H9 (cell line): ENCODE results near the gene PDE4A. TPM values are rescaled to one million over a fixed set of nuclear protein-coding genes. Genes with fewer than 3 reads are reported as not detected.
"Not testable (repeated sequence)": the region's sequence is repeated elsewhere in the genome, so short reads cannot be mapped to it uniquely, and the experiment has no call there.

ENCODE experiments used
- DNase-seq: peaks from one replicate; pipeline ENCODE4 v3.0.0-alpha.2; 2017
- H2AFZ ChIP-seq: one replicate; pipeline ENCODE4 v1.6.1; 2013; ENCODE audit warnings: mild to moderate bottlenecking, low read length, control low read depth, moderate library complexity
- H2AK5ac ChIP-seq: 2 replicates; pipeline ENCODE4 v1.6.1; 2013; ENCODE audit warnings: low read length, control low read depth, mixed read lengths; ENCODE audit not compliant: insufficient read length
- H2BK120ac ChIP-seq: one replicate; pipeline ENCODE4 v1.6.1; 2013; ENCODE audit warnings: low read depth, mild to moderate bottlenecking, low read length, control low read depth, inconsistent platforms; ENCODE audit not compliant: poor library complexity, severe bottlenecking
- H2BK12ac ChIP-seq: 2 replicates; pipeline ENCODE4 v1.6.1; 2013; ENCODE audit warnings: low read length, control low read depth, mixed read lengths, low read depth; ENCODE audit not compliant: insufficient read length
- H2BK15ac ChIP-seq: 2 replicates; pipeline ENCODE4 v1.6.1; 2013; ENCODE audit warnings: low read depth, low read length, control low read depth
- H2BK20ac ChIP-seq: one replicate; pipeline ENCODE4 v1.6.1; 2013; ENCODE audit warnings: low read depth, mild to moderate bottlenecking, low read length, control low read depth, inconsistent platforms; ENCODE audit not compliant: poor library complexity, severe bottlenecking
- H2BK5ac ChIP-seq: 2 replicates; pipeline ENCODE4 v1.6.1; 2013; ENCODE audit warnings: low read length, control low read depth, mixed read lengths; ENCODE audit not compliant: insufficient read length
- H3K14ac ChIP-seq: 2 replicates; pipeline ENCODE4 v1.6.1; 2013; ENCODE audit warnings: low read length, control low read depth; ENCODE audit not compliant: insufficient read depth
- H3K18ac ChIP-seq: 2 replicates; pipeline ENCODE4 v1.6.1; 2013; ENCODE audit warnings: low read depth, mild to moderate bottlenecking, mixed read lengths, low read length, control low read depth; ENCODE audit not compliant: insufficient read length
- H3K23ac ChIP-seq: 2 replicates; pipeline ENCODE4 v1.6.1; 2013; ENCODE audit warnings: low read length, control low read depth, mixed read lengths, low read depth; ENCODE audit not compliant: insufficient read length
- H3K23me2 ChIP-seq: 2 replicates; pipeline ENCODE4 v1.6.1; 2013; ENCODE audit warnings: low read depth, mild to moderate bottlenecking, mixed read lengths, low read length, control low read depth; ENCODE audit not compliant: insufficient read length, poor library complexity, severe bottlenecking
- H3K27ac ChIP-seq: 2 replicates; pipeline ENCODE4 v1.5.1; 2013; ENCODE audit warnings: low read length, control low read depth, mixed read lengths, low read depth; ENCODE audit not compliant: insufficient read length
- H3K27me3 ChIP-seq: 2 replicates; pipeline ENCODE4 v1.6.1; 2013; ENCODE audit warnings: low read length, control low read depth, inconsistent platforms; ENCODE audit not compliant: insufficient read depth
- H3K4ac ChIP-seq: 2 replicates; pipeline ENCODE4 v1.6.1; 2013; ENCODE audit warnings: low read depth, mild to moderate bottlenecking, control low read depth, inconsistent platforms, low read length, moderate library complexity
- H3K4me1 ChIP-seq: 2 replicates; pipeline ENCODE4 v1.6.1; 2013; ENCODE audit warnings: low read length, control low read depth, inconsistent platforms; ENCODE audit not compliant: insufficient read depth
- H3K4me2 ChIP-seq: 2 replicates; pipeline ENCODE4 v1.6.1; 2013; ENCODE audit warnings: low read length, control low read depth, mixed read lengths; ENCODE audit not compliant: insufficient read length, insufficient read depth
- H3K56ac ChIP-seq: 2 replicates; pipeline ENCODE4 v1.6.1; 2013; ENCODE audit warnings: low read depth, mild to moderate bottlenecking, mixed read lengths, low read length, control low read depth; ENCODE audit not compliant: insufficient read length
- H3K79me1 ChIP-seq: 2 replicates; pipeline ENCODE4 v1.6.1; 2013; ENCODE audit warnings: low read depth, mild to moderate bottlenecking, moderate library complexity, low read length, control low read depth, inconsistent platforms; ENCODE audit not compliant: insufficient read depth, poor library complexity, severe bottlenecking
- H3K79me2 ChIP-seq: 2 replicates; pipeline ENCODE4 v1.6.1; 2013; ENCODE audit warnings: low read length, control low read depth, inconsistent platforms; ENCODE audit not compliant: insufficient read depth
- H3K9ac ChIP-seq: 2 replicates; pipeline ENCODE4 v1.6.1; 2013; ENCODE audit warnings: low read length, control low read depth, mixed read lengths; ENCODE audit not compliant: insufficient read length; ENCODE audit errors: extremely low read depth
- H3K9me3 ChIP-seq: one replicate; pipeline ENCODE4 v1.6.1; 2013; ENCODE audit warnings: low read depth, low read length, inconsistent platforms; ENCODE audit not compliant: control insufficient read depth
- H3T11ph ChIP-seq: one replicate; pipeline ENCODE4 v1.6.1; 2013; ENCODE audit warnings: mild to moderate bottlenecking, low read length, control low read depth, inconsistent platforms
- H4K20me1 ChIP-seq: one replicate; pipeline ENCODE4 v1.6.1; 2013; ENCODE audit not compliant: control insufficient read depth, insufficient read length, insufficient read depth
- H4K5ac ChIP-seq: 2 replicates; pipeline ENCODE4 v1.6.1; 2013; ENCODE audit warnings: low read depth, mild to moderate bottlenecking, mixed read lengths, low read length, control low read depth; ENCODE audit not compliant: insufficient read length
- H4K8ac ChIP-seq: replicated peaks from 2 replicates; pipeline ENCODE4 v1.6.1; 2013; ENCODE audit warnings: low read length, control low read depth, mixed read lengths, low read depth; ENCODE audit not compliant: insufficient read length
- H4K91ac ChIP-seq: 2 replicates; pipeline ENCODE4 v1.6.1; 2013; ENCODE audit warnings: low read depth, mild to moderate bottlenecking, moderate library complexity, mixed read lengths, low read length, control low read depth; ENCODE audit not compliant: insufficient read length
- H3K27ac Mint-ChIP-seq, 3 experiments: 2 replicates in 2 of 3; 3 replicates in 1 of 3; pipeline ENCODE4 v1.8.0; 2020 to 2021; ENCODE audit warnings: mixed read lengths in 3 of 3, mild to moderate bottlenecking in 1 of 3, moderate library complexity in 1 of 3
- H3K27me3 Mint-ChIP-seq: 2 replicates; pipeline ENCODE4 v1.8.0; 2021; ENCODE audit warnings: low read depth, mild to moderate bottlenecking, moderate library complexity, mixed read lengths
- H3K36me3 Mint-ChIP-seq, 3 experiments: 2 replicates in 2 of 3; 3 replicates in 1 of 3; pipeline ENCODE4 v1.8.0; 2020 to 2021; ENCODE audit warnings: low read depth in 3 of 3, mixed read lengths in 3 of 3; ENCODE audit not compliant: insufficient read depth in 1 of 3
- H3K4me1 Mint-ChIP-seq, 2 experiments: 2 replicates each; pipeline ENCODE4 v1.8.0; 2020; ENCODE audit warnings: mixed read lengths in 2 of 2
- H3K4me3 Mint-ChIP-seq, 2 experiments: 2 replicates in 1 of 2; 3 replicates in 1 of 2; pipeline ENCODE4 v1.8.0; 2020 to 2021; ENCODE audit warnings: mild to moderate bottlenecking in 2 of 2, mixed read lengths in 2 of 2, moderate library complexity in 1 of 2
- H3K9me3 Mint-ChIP-seq, 2 experiments: 2 replicates in 1 of 2; 3 replicates in 1 of 2; pipeline ENCODE4 v1.8.0; 2020; ENCODE audit warnings: mild to moderate bottlenecking in 2 of 2, mixed read lengths in 2 of 2, moderate library complexity in 1 of 2
- CTCF ChIP-seq: fragments of 200-600 bp; sonication (generic); conservative IDR thresholded peaks from 3 replicates; pipeline ENCODE4 v1.8.0; 2021; ENCODE audit warnings: antibody characterized with exemption, mild to moderate bottlenecking
- WGBS: extraction: QIAGEN DNeasy Blood & Tissue Kit; methylation state at CpG from one replicate; pipeline ENCODE4 v1.1.7; 2013; ENCODE audit warnings: missing lambda C conversion rate, low lambda C conversion rate, mixed read lengths; ENCODE audit not compliant: insufficient read length; ENCODE audit errors: extremely low coverage; 5-methylcytosine and 5-hydroxymethylcytosine counted together
- total RNA-seq: library from RNA; stranded (reverse); gene quantifications from 2 replicates; pipeline ENCODE4 v1.2.1, GENCODE V29; 2021

Gene PDE4A
- total RNA-seq, 1 experiment from 2014 or later, result 8.5 TPM

DNA sequence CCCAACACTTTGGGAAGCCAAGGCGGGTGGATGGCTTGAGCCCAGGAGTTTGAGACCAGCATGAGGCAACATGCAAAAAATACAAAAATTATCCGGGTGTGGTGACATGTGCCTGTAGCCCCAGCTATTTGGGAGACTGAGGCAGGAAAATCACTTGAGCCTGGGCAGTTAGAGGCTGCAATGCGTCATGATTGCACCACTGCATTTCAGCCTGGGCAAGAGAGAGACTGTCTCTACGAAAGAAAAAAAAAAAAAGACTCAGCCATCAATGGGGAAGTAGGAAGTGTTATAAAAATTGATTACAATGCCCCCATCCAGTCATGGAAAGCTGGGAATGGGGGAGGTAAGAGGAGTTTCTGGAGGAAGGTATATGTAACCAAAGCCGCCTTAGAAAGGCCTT, 45.4 kb upstream of the PDE4A start:
- Histone ChIP-seq H3K4me1 (no peaks in the 10 kb centered on the region), H2BK20ac (no peak overlapping the region), H3K27ac (no peak overlapping the region), H4K5ac (no peak overlapping the region), H3K79me2 (no peaks in the 10 kb centered on the region), H3K27me3 (no peaks in the 10 kb centered on the region), H3K9ac (no peak overlapping the region), H4K8ac (no peak overlapping the region), H3K18ac (no peak overlapping the region), H3K9me3 (no peaks in the 10 kb centered on the region), H3K4ac (no peak overlapping the region), H3K79me1 (no peaks in the 10 kb centered on the region), H3K14ac (no peak overlapping the region), H3K4me2 (no peak overlapping the region), H3K23me2 (no peaks in the 10 kb centered on the region), H4K91ac (no peak overlapping the region), H3T11ph (no peak overlapping the region), H2BK12ac (no peak overlapping the region), H4K20me1 (no peaks in the 10 kb centered on the region), H2AK5ac (no peak overlapping the region), H2BK120ac (no peak overlapping the region), H2BK5ac (no peak overlapping the region), H3K23ac (no peak overlapping the region), H2AFZ (no peak overlapping the region), H3K56ac (no peak overlapping the region), H2BK15ac (no peak overlapping the region)
- H3K4me1 Mint-ChIP-seq, result peaks cover 5% of the 10 kb centered on the region in 2 experiments
- no peak overlapping the region; a peak in 1 of 7 replicates for H3K27ac Mint-ChIP-seq
- H3K27me3 Mint-ChIP-seq, result no peaks in the 10 kb centered on the region
- TF ChIP-seq CTCF, result no peak
- DNase-seq, result no peak
- WGBS, result no CpG with 5 or more reads among the region's 5 CpGs
- H3K9me3 Mint-ChIP-seq, result no peaks in the 10 kb centered on the region
- peaks cover 7 to 23% (median 21%) of the 10 kb centered on the region in 3 experiments; a peak in 6 of 7 replicates for H3K36me3 Mint-ChIP-seq
- no peak overlapping the region for H3K4me3 Mint-ChIP-seq

DNA sequence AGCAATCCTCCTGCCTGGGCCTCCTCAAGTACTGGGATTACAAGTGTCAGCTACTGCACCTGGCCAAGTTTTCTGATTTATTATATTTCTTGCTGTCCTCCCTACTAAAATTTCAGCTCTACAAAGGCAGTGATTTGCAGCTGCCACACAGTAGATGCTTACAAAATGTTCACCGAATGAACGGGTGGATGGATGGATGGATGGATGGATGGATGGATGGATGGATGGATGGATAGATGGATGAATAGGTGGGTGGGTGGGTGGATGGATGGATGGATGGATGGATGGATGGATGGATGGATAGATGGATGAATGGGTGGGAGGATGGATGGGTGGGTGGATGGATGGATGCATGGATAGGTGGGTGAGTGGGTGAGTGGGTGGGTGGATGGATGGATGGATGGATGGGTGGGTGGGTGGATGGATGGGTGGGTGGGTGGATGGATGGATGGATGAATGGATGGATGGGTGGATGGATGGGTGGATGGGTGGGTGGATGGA, 43.1 kb upstream of the PDE4A start:
- H2AK5ac ChIP-seq, H2BK15ac ChIP-seq, H3T11ph ChIP-seq, H3K4ac ChIP-seq, H3K9me3 Mint-ChIP-seq, H3K9me3 ChIP-seq, H3K56ac ChIP-seq, H3K4me1 ChIP-seq, H3K79me2 ChIP-seq, H4K91ac ChIP-seq, H3K4me3 Mint-ChIP-seq, H3K23ac ChIP-seq, H4K20me1 ChIP-seq, H2BK5ac ChIP-seq, H3K79me1 ChIP-seq, DNase-seq, H3K27ac ChIP-seq, H2AFZ ChIP-seq, H2BK12ac ChIP-seq, H3K27me3 ChIP-seq, H3K14ac ChIP-seq, H4K5ac ChIP-seq, H4K8ac ChIP-seq, H3K4me2 ChIP-seq, H3K18ac ChIP-seq, H3K9ac ChIP-seq, H2BK20ac ChIP-seq, H3K27ac Mint-ChIP-seq, H2BK120ac ChIP-seq, H3K27me3 Mint-ChIP-seq, H3K23me2 ChIP-seq: not testable (repeated sequence)
- no CpG with 5 or more reads among the region's 2 CpGs for WGBS
- Mint-ChIP-seq H3K36me3 (peaks cover 7 to 23% (median 21%) of the 10 kb centered on the region in 3 experiments; a peak in 6 of 7 replicates), H3K4me1 (peaks cover 10 to 11% of the 10 kb centered on the region in 2 experiments)
